LoVo (cell line): Measurements from ENCODE around the gene VSTM4.

Source experiments
- DNase-seq: peaks from one replicate; pipeline ENCODE4 v3.0.0-alpha.2; 2016; ENCODE audit warnings: low spot score

Gene VSTM4

GRCh38 chr10:49141541-49142332 is 26.4 kb upstream of the VSTM4 start:
- DNase-seq: no peak

GRCh38 chr10:49140304-49141177 is 25.2 kb upstream of the VSTM4 start:
- no peak for DNase-seq

DNA sequence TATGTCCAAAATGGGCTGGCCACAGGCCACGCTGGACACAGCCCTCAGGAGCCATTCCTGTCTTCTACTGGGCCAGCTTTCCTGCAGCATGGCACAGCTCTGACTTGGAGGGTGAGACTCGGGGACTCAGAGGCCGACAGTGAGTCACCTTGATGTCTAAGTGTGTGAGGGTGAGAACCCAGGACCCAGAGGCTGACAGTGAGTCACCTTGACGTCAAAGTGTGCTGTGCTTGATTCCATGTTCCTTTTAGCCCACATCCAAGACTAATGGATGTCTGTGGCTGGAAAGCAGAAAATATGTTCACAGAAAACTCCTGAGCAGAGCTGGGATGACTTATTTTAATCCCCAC is 24.5 kb upstream of the VSTM4 start:
- no peak for DNase-seq

DNA sequence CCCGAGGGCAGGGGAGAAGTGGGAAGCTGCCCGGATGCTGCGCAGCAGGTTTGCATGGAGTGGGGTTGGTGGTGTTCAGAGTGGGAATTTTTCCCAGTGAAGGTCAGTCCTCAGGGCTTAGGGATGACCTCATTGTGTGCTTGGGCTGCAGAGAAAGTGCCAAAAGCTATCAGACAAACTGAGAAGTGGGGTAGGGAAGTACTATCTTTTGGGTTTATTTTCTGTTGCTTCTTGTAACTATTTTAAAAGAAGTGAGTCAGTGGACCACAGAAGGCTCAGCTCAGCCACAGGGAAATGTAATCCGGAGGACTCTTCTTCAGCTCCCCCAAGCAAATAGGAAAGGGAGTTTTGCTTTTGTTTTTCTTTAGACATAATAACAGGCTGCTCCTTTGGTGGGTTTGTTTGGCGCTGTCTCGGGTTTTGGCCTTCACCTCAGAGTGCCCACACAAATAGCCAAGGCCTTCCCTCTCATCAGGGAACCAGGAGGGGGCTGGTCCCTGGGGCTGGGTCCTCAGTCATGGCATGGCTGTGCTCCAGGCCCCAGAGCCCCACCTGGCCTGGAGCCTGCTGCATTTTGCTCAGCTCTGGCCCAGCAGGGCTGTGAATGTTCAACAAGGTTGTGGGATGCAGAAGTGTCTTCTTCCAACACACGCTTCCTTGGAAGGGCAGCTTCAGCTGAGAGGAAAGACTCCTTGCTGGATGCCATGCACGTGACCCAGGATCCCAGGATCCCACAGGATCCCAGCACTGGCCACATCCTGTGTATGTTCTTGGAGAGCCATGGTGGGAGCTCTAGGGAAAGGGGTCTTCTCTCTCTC is 23.9 kb upstream of the VSTM4 start:
- no peak for DNase-seq

- DNase-seq: no peak
Measured at GRCh38 chr10:49138361-49138891, 23.1 kb upstream of the VSTM4 start.

DNA sequence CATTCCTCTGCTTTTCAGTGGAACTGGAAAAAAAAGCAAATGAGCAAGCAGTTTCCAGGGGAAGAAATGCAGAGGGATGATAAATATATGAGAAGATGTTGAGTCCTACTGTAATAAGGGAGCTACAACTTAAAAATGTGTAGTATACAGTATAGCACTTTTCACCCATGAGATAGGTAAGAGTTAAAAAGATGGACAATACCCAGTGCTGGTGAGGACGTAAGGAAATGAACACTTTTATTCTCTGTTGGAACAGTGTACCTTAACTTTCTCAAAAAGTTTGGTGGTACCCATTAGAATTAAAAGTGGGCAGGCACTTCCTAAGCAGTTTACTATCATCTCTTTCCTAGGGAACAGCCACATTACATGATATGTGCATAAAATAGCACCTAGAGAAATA is 21.2 kb upstream of the VSTM4 start:
- no peak for DNase-seq

GRCh38 chr10:49135575-49136313 is 20.4 kb upstream of the VSTM4 start:
- DNase-seq: no peak

DNA sequence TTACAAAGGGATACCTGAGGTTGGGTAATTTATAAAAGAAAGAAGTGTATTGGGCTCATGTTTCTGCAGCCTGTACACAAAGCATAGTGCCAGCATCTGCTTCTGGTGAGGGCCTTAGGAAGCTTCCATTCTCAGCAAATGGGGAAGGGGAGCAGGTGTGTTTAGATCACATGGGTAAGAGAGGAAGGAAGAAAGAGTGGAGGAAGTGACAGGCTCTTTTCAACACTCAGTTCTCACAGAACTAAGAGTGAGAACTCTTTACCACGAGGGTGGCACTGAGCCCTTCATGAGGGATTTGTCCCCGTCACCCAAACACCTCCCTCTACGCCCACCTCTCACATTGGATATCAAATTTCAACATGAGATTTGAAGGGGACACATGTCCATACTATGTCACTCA is 19.0 kb upstream of the VSTM4 start:
- DNase-seq: no peak

GRCh38 chr10:49133706-49134248 is 18.5 kb upstream of the VSTM4 start, which contains the start of gene FAM170B:
Gene FAM170B (minus strand): TSS chr10:49134021. CDS start chr10:49133918, 103 bp downstream.
- no peak for DNase-seq

DNA sequence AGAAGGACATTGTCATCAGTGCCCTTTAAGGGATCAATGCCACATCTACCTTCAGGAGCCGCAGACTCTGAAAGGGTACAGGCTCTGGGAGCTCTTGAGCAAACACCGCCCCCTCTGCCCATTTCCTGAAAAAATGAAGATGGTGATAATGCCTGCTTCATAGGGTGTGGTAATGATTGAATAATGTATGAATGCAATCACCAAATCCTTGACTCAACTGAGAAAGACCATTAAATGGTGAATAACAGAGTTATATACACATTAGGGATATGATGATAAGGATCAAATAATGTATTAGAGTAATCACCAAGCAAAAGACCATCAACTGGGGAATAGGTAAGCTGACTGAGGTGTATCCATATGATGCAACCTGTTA is 17.0 kb upstream of the VSTM4 start:
- no peak for DNase-seq

GRCh38 chr10:49131507-49132361 is 16.4 kb upstream of the VSTM4 start:
- DNase-seq: no peak

GRCh38 chr10:49129376-49129775 is 14.1 kb upstream of the VSTM4 start:
- no peak for DNase-seq

GRCh38 chr10:49128854-49129253 is 13.5 kb upstream of the VSTM4 start:
- DNase-seq: no peak

- DNase-seq: no peak
Measured at GRCh38 chr10:49123981-49124950, 8.9 kb upstream of the VSTM4 start.

- DNase-seq: no peak
Measured at GRCh38 chr10:49120911-49121310, 5.6 kb upstream of the VSTM4 start.

GRCh38 chr10:49119746-49120145 is 4.4 kb upstream of the VSTM4 start:
- no peak for DNase-seq

DNA sequence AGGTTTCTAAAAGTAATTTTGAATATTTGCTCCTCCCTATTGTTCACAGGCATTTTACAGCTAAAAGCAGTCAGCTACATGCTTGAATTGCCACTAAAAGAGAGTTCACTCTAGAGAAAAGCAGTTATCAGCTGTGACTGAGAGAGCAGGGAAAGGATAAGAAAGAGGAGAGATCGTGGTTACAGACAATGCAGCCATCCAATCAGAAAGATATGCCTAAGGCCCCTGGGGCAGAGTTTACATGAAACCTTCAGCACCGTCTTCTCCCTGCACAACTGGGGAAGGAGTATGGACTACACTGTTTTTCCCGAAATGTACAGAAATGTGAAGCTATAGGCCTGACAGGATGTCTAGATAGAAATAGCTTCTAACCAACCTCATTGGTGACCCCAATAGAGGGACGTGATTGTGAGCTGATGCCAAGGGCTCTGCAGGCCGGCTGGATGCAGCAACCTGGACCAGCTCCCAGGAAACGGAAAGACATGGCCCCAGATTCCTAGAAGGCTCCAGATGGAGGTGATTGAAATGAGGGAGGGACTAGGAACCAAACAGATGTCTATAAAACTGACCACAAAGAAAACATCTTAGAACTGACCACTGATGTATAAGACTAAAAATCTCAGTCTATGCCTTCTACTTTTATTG is 3.2 kb upstream of the VSTM4 start:
- DNase-seq: no peak

DNA sequence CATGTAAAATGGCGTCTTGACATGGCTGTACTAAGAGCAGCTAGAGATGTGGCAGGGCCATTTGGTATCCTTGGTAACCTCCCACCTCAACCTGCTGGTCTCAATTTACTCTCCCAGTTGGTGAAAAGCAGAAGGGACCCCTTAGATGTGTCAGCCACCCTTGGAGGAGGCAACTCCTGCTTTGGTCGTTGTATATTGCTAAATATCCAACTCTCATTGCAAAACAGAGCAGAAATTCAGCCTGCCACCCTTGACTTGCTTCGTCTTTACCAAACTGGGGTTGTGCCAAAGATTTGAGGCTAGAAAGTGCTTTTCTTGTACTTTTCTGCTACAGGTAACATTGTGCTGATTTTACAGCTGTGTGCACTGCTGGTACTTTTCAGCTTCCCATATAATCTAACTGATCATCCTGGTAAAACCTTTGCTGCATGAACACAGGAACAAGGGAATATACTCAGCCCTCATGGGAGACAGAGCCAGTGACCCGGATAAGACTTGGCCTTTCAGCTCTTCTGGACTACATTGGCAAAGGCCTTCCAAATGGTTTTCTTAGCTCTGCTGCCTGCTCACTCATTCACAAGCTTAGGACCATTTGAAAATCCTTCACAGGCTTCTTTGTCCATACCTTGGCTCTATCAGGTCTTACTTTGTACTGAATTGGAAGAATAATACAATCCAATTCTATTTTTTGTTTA is 2.2 kb upstream of the VSTM4 start:
- no peak for DNase-seq
